Neural cell (in vitro differentiated cells): ENCODE measurements around the gene CFAP43. TPM values are rescaled to one million over a fixed set of nuclear protein-coding genes. Genes with fewer than 3 reads are reported as not detected.

ENCODE experiments used
- H2AFZ ChIP-seq: fragments of 200-600, 300-800 bp; sonication (generic), shearing (Covaris generic); 2 replicates; pipeline ENCODE4 v1.6.0; 2014; ENCODE audit warnings: low read depth, mild to moderate bottlenecking, antibody characterized with exemption, low read length, moderate library complexity
- H3F3A ChIP-seq: fragments of 200-600 bp; shearing (Covaris generic); 2 replicates; pipeline ENCODE4 v1.6.1; 2016; ENCODE audit warnings: mild to moderate bottlenecking, moderate library complexity, mixed read lengths, antibody characterized with exemption, low read length; ENCODE audit not compliant: insufficient read depth, poor library complexity, severe bottlenecking
- H3K27ac ChIP-seq: fragments of 200-600, 300-800 bp; sonication (generic), shearing (Covaris generic); 2 replicates; pipeline ENCODE4 v1.5.1; 2014; ENCODE audit warnings: mild to moderate bottlenecking, low read length, moderate library complexity
- H3K27me3 ChIP-seq: fragments of 300-800, 200-600 bp; sonication (generic), shearing (Covaris generic); 2 replicates; pipeline ENCODE4 v1.6.0; 2014; ENCODE audit warnings: mild to moderate bottlenecking, low read depth, low read length, moderate library complexity; ENCODE audit not compliant: insufficient read depth
- H3K36me3 ChIP-seq: fragments of 300-800, 200-600 bp; sonication (generic), shearing (Covaris generic); 2 replicates; pipeline ENCODE4 v1.5.1; 2014; ENCODE audit warnings: mild to moderate bottlenecking, antibody characterized with exemption, low read length, moderate library complexity; ENCODE audit not compliant: insufficient read depth
- H3K4me2 ChIP-seq: fragments of 300-800, 200-600 bp; sonication (generic), shearing (Covaris generic); 2 replicates; pipeline ENCODE4 v1.6.0; 2014; ENCODE audit warnings: mild to moderate bottlenecking, low read length
- H3K4me3 ChIP-seq: fragments of 300-800, 200-600 bp; sonication (generic), shearing (Covaris generic); 2 replicates; pipeline ENCODE4 v1.5.1; 2014; ENCODE audit warnings: mild to moderate bottlenecking, low read length, moderate library complexity
- H3K79me2 ChIP-seq: fragments of 200-600 bp; shearing (Covaris generic); replicated peaks from 2 replicates; pipeline ENCODE4 v1.6.0; 2014; ENCODE audit warnings: mild to moderate bottlenecking, low read length, moderate library complexity; ENCODE audit not compliant: insufficient read depth
- H3K9ac ChIP-seq: fragments of 300-800, 200-600 bp; sonication (generic), shearing (Covaris generic); 2 replicates; pipeline ENCODE4 v1.6.1; 2016; ENCODE audit warnings: mild to moderate bottlenecking, low read length, mixed read lengths
- H3K9me2 ChIP-seq: fragments of 200-600 bp; shearing (Covaris generic); 2 replicates; pipeline ENCODE4 v1.6.1; 2016; ENCODE audit warnings: mild to moderate bottlenecking, low read length, mixed read lengths; ENCODE audit not compliant: insufficient read depth
- H3K9me3 ChIP-seq: fragments of 200-600, 300-800 bp; sonication (generic), shearing (Covaris generic); 2 replicates; pipeline ENCODE4 v1.6.1; 2016; ENCODE audit warnings: mild to moderate bottlenecking, mixed run types, low read length, moderate library complexity, mixed read lengths
- H4K20me1 ChIP-seq: fragments of 200-600 bp; shearing (Covaris generic); 2 replicates; pipeline ENCODE4 v1.6.1; 2016; ENCODE audit warnings: mild to moderate bottlenecking, mixed run types; ENCODE audit not compliant: insufficient read depth
- EP300 ChIP-seq: fragments of 450-650 bp; conservative IDR thresholded peaks from 2 replicates; pipeline ENCODE4 v1.6.1; 2014; ENCODE audit warnings: antibody characterized with exemption, mild to moderate bottlenecking, moderate library complexity; ENCODE audit not compliant: poor library complexity, severe bottlenecking
- MXI1 ChIP-seq: fragments of 450-650 bp; conservative IDR thresholded peaks from 2 replicates; pipeline ENCODE4 v1.6.1; 2014; ENCODE audit warnings: antibody characterized with exemption, mild to moderate bottlenecking; ENCODE audit not compliant: poor library complexity, severe bottlenecking
- POLR2AphosphoS5 ChIP-seq: IDR thresholded peaks from 2 replicates; pipeline ENCODE4 v1.6.1; 2012
- RAD21 ChIP-seq: fragments of 450-650 bp; conservative IDR thresholded peaks from 2 replicates; pipeline ENCODE4 v1.6.1; 2014; ENCODE audit warnings: antibody characterized with exemption, mild to moderate bottlenecking, moderate library complexity
- REST ChIP-seq: IDR thresholded peaks from 2 replicates; pipeline ENCODE4 v1.6.1; 2012; ENCODE audit warnings: borderline replicate concordance
- SMC3 ChIP-seq: fragments of 450-650 bp; conservative IDR thresholded peaks from 2 replicates; pipeline ENCODE4 v1.6.1; 2014; ENCODE audit warnings: antibody characterized with exemption, mild to moderate bottlenecking, moderate library complexity; ENCODE audit not compliant: poor library complexity
- polyA plus RNA-seq: library from polyadenylated mRNA; depleted of rRNA; stranded (reverse); fragments of >200 nt; gene quantifications from 2 replicates; pipeline ENCODE4 v1.2.3, GENCODE V29; 2014
- TF ChIP-seq, protein P1 (sequence below): fragments of 450-650 bp; IDR thresholded peaks from 2 replicates; pipeline ENCODE4 v1.5.1; 2014; ENCODE audit warnings: antibody characterized with exemption, mild to moderate bottlenecking, moderate library complexity; ENCODE audit not compliant: poor library complexity, severe bottlenecking

The CFAP43 gene
- polyA plus RNA-seq, 1 donor from 2014 or later, result 5.0 TPM

- TF ChIP-seq EP300 (no peak), POLR2AphosphoS5 (no peak), RAD21 (no peak)
Observed at GRCh38 chr10:104128214-104128613, 104.0 kb downstream of the CFAP43 start (continued).

DNA sequence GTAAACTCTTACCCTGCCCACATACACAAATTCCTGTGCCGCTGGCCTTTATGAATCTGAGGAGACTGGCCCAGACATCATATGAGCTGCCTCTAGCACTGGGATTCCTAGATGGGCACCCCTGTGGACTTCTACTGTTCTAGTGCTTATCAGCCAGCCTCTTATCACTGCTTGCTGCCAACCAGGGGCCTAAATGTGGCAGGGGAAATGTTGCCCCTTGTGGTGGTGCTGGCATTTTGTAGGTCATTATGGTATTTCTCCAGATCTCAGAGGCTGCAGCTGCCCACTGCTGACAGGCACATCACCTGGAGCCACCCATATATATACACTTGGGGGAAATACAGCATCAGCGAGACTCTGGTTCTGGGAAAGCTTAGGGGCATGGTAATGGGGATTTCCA lies 104.8 kb downstream of the CFAP43 start:
- no peaks in the 10 kb centered on the region for H4K20me1 ChIP-seq
- TF ChIP-seq, protein P1, sequence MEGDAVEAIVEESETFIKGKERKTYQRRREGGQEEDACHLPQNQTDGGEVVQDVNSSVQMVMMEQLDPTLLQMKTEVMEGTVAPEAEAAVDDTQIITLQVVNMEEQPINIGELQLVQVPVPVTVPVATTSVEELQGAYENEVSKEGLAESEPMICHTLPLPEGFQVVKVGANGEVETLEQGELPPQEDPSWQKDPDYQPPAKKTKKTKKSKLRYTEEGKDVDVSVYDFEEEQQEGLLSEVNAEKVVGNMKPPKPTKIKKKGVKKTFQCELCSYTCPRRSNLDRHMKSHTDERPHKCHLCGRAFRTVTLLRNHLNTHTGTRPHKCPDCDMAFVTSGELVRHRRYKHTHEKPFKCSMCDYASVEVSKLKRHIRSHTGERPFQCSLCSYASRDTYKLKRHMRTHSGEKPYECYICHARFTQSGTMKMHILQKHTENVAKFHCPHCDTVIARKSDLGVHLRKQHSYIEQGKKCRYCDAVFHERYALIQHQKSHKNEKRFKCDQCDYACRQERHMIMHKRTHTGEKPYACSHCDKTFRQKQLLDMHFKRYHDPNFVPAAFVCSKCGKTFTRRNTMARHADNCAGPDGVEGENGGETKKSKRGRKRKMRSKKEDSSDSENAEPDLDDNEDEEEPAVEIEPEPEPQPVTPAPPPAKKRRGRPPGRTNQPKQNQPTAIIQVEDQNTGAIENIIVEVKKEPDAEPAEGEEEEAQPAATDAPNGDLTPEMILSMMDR, result peak; percentile 19
- TF ChIP-seq POLR2AphosphoS5, result no peak
- H3K27me3 ChIP-seq, result no peaks in the 10 kb centered on the region
- no peak overlapping the region for H3K4me2 ChIP-seq
- H3K9me3 ChIP-seq, result no peaks in the 10 kb centered on the region
- H3K4me3 ChIP-seq, result no peak overlapping the region
- no peaks in the 10 kb centered on the region for H3K9me2 ChIP-seq
- no peak overlapping the region for H2AFZ ChIP-seq
- no peak overlapping the region for H3K27ac ChIP-seq
- H3K36me3 ChIP-seq, result no peaks in the 10 kb centered on the region
- H3K79me2 ChIP-seq, result no peaks in the 10 kb centered on the region
- no peak overlapping the region for H3K9ac ChIP-seq
- no peaks in the 10 kb centered on the region for H3F3A ChIP-seq

DNA sequence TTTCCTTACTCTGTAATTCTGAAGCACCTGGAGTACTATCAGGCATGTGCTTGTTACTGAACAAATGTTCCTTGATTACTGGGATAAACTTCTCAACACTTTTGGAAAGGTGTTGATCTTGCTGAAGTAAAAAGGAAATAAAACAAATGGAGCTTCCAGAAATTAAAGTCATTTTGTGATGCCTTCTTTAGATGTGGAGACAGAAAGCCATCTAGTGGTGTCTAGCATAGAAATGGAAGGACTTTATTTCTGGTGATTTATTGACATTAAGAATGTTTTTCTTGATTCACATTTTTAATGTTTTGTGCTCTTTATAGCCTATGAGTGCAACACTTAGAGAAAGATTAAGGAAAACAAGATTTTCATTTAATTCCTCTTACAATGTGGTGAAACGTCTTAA lies 108.8 kb downstream of the CFAP43 start:
- H2AFZ ChIP-seq, result no peak overlapping the region
- no peak overlapping the region for H3K27ac ChIP-seq
- no peaks in the 10 kb centered on the region for H3K9me3 ChIP-seq
- no peaks in the 10 kb centered on the region for H3F3A ChIP-seq
- H3K79me2 ChIP-seq, result no peaks in the 10 kb centered on the region
- H3K27me3 ChIP-seq, result no peaks in the 10 kb centered on the region
- TF ChIP-seq SMC3 (peak; percentile 73), POLR2AphosphoS5 (no peak), RAD21 (peak; percentile 65)
- TF ChIP-seq, protein P1, result peak; percentile 64
- no peak overlapping the region for H3K4me3 ChIP-seq
- no peak overlapping the region for H3K4me2 ChIP-seq
- H3K9ac ChIP-seq, result no peak overlapping the region
- no peaks in the 10 kb centered on the region for H4K20me1 ChIP-seq
- no peaks in the 10 kb centered on the region for H3K9me2 ChIP-seq
- no peaks in the 10 kb centered on the region for H3K36me3 ChIP-seq

DNA sequence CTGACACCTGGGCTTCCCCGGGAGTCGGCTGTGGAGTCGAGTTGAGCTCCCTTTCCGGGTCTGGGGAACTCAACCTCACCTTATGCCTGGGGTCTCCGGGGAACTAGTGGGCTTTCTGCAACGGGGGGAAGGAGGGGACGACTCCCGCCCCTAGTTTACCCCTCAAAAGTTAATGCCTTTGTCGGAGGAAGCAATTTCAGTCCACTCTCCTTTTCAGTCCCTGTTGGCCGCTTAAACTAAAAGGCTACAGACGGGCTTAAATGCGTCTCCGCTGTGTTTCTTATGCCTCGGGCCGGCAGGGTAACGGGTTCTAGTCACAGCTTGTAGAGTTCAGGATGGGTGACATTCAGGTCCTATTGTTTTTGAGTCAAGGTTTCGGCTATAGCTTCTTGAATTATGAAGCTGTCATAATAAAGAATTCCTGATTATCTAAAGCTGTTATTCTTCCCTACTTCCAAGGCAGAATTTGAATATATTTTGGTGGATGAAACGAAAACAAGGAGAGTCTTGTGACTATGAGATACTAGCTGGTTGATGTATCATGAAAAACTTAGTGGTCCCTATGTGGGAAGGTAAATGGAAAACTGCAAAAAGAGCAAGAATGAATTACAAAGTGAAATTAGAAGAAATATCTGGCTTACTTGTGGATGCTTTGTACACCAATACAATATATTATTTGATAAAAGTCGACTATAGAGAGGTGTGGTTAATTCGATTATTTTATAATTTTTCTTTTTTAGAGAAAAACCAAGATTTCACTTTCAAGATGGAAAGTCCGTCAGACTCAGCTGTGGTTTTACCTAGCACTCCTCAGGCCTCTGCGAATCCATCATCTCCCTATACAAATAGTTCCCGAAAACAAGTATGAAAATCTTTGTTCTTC lies 109.7 kb downstream of the CFAP43 start:
- peak overlapping the region; percentile 64 for H3K27ac ChIP-seq
- no peaks in the 10 kb centered on the region for H3K27me3 ChIP-seq
- no peaks in the 10 kb centered on the region for H3K9me3 ChIP-seq
- peak overlapping the region; percentile 90 for H2AFZ ChIP-seq
- TF ChIP-seq REST (peak; percentile 55), MXI1 (peak; percentile 62), RAD21 (no peak)
- no peaks in the 10 kb centered on the region for H4K20me1 ChIP-seq
- no peaks in the 10 kb centered on the region for H3K79me2 ChIP-seq
- peak overlapping the region; percentile 73 for H3K4me3 ChIP-seq
- H3K9me2 ChIP-seq, result no peaks in the 10 kb centered on the region
- H3F3A ChIP-seq, result no peaks in the 10 kb centered on the region
- H3K9ac ChIP-seq, result peak overlapping the region; percentile 72
- H3K36me3 ChIP-seq, result no peaks in the 10 kb centered on the region
- peak overlapping the region; percentile 86 for H3K4me2 ChIP-seq
